ENCODE results near the gene MVB12B.

Gene MVB12B

DNA sequence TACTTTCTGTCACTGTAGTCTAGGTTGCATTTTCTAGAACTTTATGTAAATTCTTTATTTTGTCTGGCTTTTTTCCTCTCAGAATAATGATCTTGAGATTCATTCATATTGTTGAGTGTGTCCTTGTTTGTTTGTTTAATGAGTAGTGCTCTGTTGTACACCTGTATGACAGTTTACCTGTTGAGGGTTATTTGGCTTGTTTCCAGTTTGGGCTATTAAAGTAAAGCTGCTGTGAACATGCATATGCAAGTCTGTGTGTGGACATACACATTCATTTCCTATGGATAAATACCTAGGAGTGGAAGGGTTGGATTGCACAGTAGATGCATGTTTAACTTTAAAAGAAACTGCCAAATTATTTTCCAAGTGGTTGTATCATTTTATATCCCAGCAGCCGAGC lies 30.4 kb downstream of the MVB12B start:
- in situ Hi-C loops (cut with HindIII; ENCODE audit: low sequenced_read_pairs) = no loop called here
- no peak for DNase-seq (ENCODE audit: low read depth)

DNA sequence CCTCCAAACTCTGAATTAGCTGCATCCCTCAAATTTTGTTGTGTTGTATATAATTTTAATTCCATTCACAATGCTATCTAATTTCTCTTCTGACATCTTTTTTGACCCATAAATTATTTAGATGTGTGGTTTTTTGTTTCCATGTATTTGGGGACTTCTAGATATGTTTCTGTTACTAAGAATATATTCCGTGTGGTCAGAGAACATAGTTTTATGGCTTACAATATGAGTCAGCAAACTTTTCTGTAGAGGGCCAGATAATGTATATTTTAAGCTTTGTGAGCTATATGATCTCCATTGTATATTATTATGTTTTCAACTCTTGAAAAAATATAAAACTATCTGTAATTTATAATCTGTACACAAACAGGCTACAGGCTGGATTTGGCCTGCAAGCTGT lies 33.4 kb downstream of the MVB12B start:
- in situ Hi-C loops (cut with HindIII; ENCODE audit: low sequenced_read_pairs) = loop anchor here (5.0 kb wide), 1 partner anchor 102 kb away; no protein-coding TSS in a partner anchor
- TF ChIP-seq, protein P1, sequence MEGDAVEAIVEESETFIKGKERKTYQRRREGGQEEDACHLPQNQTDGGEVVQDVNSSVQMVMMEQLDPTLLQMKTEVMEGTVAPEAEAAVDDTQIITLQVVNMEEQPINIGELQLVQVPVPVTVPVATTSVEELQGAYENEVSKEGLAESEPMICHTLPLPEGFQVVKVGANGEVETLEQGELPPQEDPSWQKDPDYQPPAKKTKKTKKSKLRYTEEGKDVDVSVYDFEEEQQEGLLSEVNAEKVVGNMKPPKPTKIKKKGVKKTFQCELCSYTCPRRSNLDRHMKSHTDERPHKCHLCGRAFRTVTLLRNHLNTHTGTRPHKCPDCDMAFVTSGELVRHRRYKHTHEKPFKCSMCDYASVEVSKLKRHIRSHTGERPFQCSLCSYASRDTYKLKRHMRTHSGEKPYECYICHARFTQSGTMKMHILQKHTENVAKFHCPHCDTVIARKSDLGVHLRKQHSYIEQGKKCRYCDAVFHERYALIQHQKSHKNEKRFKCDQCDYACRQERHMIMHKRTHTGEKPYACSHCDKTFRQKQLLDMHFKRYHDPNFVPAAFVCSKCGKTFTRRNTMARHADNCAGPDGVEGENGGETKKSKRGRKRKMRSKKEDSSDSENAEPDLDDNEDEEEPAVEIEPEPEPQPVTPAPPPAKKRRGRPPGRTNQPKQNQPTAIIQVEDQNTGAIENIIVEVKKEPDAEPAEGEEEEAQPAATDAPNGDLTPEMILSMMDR (IDR thresholded peaks at IDR 0.05; ENCODE audit: low read depth, low read length, missing control alignments) = no peak
- no peak for DNase-seq (ENCODE audit: low read depth)
- H3K4me3 ChIP-seq (ENCODE audit: low read depth, low read length) = no peak overlapping the region

More for the DNA sequence above, 30.4 kb downstream of the MVB12B start:
- no peak overlapping the region for H3K4me3 ChIP-seq (ENCODE audit: low read depth, low read length)
- TF ChIP-seq, protein P1 (IDR thresholded peaks at IDR 0.05; ENCODE audit: low read depth, low read length, missing control alignments) = no peak

DNA sequence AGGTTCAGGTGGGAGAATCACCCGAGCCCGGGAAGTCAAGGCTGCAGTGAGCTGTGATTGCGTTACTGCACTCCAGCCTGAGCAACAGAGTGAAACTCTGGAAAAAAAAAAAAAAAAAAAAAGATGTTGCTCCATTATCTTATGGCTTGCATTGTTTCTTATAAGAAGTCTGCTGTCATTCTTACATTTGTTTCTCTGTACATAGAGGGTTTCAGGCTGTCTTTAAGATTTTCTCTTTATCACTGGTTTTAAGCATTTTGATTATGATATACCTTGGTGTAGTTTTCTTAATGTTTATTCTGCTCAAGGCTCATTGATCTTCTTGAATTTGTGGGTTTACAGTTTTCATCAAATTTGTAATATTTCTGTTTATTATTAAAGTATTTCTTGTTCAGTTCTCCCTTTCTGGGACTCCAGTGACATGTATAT lies 35.2 kb downstream of the MVB12B start:
- in situ Hi-C loops (cut with HindIII; ENCODE audit: low sequenced_read_pairs) = loop anchor here (5.0 kb wide), 1 partner anchor 100 kb away; no protein-coding TSS in a partner anchor
- H3K4me3 ChIP-seq (ENCODE audit: low read depth, low read length) = no peak overlapping the region
- DNase-seq (ENCODE audit: low read depth) = no peak
- TF ChIP-seq, protein P1 (IDR thresholded peaks at IDR 0.05; ENCODE audit: low read depth, low read length, missing control alignments) = no peak

DNA sequence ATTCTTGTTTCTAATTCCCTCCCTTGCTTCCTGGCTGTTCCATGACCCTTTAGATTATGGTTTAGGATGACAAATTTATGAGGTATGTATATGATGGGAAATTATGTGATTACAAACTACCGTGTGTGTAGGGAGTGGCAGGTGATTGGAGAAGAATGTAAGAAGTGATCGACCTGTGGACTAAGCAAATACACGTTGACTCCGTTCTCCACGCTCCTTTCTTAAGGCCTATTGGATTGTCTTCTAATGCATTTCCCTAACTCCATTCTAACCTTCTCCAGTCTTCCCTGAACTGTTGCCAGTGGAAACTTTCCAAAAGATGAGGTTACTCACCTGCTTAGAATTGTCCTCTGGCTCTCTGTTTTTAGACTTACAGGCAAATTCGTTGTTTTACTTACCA lies 36.6 kb downstream of the MVB12B start:
- H3K4me3 ChIP-seq (ENCODE audit: low read depth, low read length) = no peak overlapping the region
- in situ Hi-C loops (cut with HindIII; ENCODE audit: low sequenced_read_pairs) = loop anchor here (5.0 kb wide), 1 partner anchor 99 kb away; no protein-coding TSS in a partner anchor
- DNase-seq (ENCODE audit: low read depth) = no peak
- TF ChIP-seq, protein P1 (IDR thresholded peaks at IDR 0.05; ENCODE audit: low read depth, low read length, missing control alignments) = no peak

DNA sequence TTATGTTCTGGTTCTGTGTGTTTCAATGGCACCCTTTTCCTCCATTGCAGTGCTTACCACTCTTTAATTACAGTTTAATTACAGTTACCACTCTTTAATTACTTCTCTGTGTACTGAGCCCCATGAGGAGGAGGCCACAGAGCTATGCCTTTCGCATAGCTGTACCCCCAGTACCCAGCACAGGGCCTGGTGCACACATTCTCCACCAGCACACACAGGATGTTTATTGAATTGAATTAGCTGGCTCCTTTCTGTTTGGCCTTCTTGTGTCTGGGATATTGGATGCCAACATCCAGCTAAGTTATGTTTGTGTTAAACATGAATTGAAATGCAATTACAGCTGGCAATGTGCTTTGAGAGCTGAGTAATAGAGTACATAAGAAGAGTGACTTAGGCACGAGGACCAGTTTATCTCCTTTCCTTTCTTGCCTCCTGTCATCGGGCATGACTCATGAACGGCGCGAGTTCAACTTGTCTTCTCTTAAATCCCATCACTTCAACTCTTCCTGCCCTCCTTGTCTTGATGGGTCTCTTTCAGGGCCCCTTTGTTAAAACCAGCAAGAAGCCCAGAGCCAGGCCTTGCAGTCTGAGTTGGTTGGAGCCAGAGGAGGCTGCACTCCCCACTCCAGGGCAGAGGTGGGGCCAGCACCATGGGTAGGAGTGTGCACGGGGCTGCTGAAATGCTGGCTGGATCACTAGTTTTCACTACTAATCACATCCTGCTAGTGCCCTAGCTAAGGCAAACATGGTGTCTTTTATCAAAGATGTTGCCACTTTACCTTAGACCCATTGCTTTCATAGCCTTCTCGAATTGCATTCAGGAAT lies 37.4 kb downstream of the MVB12B start:
- TF ChIP-seq, protein P1 (IDR thresholded peaks at IDR 0.05; ENCODE audit: low read depth, low read length, missing control alignments) = no peak
- no peak overlapping the region for H3K4me3 ChIP-seq (ENCODE audit: low read depth, low read length)
- no peak for DNase-seq (ENCODE audit: low read depth)
- in situ Hi-C loops (cut with HindIII; ENCODE audit: low sequenced_read_pairs) = loop anchor here (5.0 kb wide), 1 partner anchor 98 kb away; no protein-coding TSS in a partner anchor

DNA sequence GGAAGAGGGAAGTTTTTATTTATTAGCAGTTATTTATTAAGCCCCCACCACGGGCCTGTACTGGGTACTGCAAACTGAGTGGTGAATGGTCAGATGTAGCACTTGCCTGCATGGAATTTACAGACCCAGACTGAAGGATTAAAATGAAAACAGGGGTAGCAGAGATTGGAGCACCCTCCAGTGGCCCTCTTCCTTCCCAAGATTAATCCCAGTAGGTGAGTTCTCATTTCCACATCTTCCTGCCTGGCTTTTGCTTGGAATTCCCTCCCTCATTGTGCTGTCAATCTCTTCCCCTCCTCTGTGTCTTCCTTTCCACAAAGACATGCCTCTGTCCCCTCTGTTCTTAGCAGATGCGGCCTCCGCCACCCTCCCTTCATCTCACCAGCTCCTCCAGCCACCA lies 39.2 kb downstream of the MVB12B start:
- no peak for DNase-seq (ENCODE audit: low read depth)
- in situ Hi-C loops (cut with HindIII; ENCODE audit: low sequenced_read_pairs) = no loop called here
- TF ChIP-seq, protein P1 (IDR thresholded peaks at IDR 0.05; ENCODE audit: low read depth, low read length, missing control alignments) = no peak
- H3K4me3 ChIP-seq (ENCODE audit: low read depth, low read length) = no peak overlapping the region

Data from astrocyte of the cerebellum (primary cell).